HepG2 (cell line): ENCODE measurements around the gene MN1. TPM values are rescaled to one million over a fixed set of nuclear protein-coding genes. Genes with fewer than 3 reads are reported as not detected.

Experiments
- FOXP4 ChIP-seq: sonication (generic); formaldehyde crosslinking; IDR thresholded peaks from 2 replicates; pipeline ENCODE4 v1.4.0; 2020; ENCODE audit warnings: missing genetic modification reagents
- MIER3 ChIP-seq: IDR thresholded peaks from 2 replicates; pipeline ENCODE4 v1.6.1; 2016; ENCODE audit warnings: missing compliant biosample characterization, borderline replicate concordance
- NFIB ChIP-seq: sonication (generic); formaldehyde crosslinking; IDR thresholded peaks from 2 replicates; pipeline ENCODE4 v1.9.0; 2021; ENCODE audit warnings: missing genetic modification reagents, mild to moderate bottlenecking, borderline replicate concordance
- PPARG ChIP-seq: conservative IDR thresholded peaks from 2 replicates; pipeline ENCODE4 v1.6.1; 2016; ENCODE audit warnings: missing biosample characterization, missing genetic modification reagents
- SKIL ChIP-seq: sonication (generic); formaldehyde crosslinking; IDR thresholded peaks from 2 replicates; pipeline ENCODE4 v1.8.0; 2022; ENCODE audit warnings: missing genetic modification reagents, mild to moderate bottlenecking, moderate library complexity, borderline replicate concordance
- TCF7 ChIP-seq: sonication (generic); IDR thresholded peaks from 2 replicates; pipeline ENCODE4 v1.6.1; 2016; ENCODE audit warnings: antibody characterized with exemption, low read depth
- TP53 ChIP-seq: sonication (generic); formaldehyde crosslinking; conservative IDR thresholded peaks from 2 replicates; pipeline ENCODE4 v1.4.0; 2020; ENCODE audit warnings: missing genetic modification reagents
- ZNF792 ChIP-seq: IDR thresholded peaks from 2 replicates; pipeline ENCODE4 v1.6.1; 2016
- polyA plus RNA-seq, 8 experiments: library from polyadenylated mRNA; depleted of rRNA in 3 of 8; stranded (reverse) in 7 of 8; unstranded in 1 of 8; fragments of >200 nt; fragmentation: Illumina TruSeq in 4 of 8; extraction: Trizol in 4 of 8; gene quantifications; 2 replicates each; pipeline versions ENCODE4 v1.2.1 to v1.2.3, GENCODE V29; 2011 to 2016; ENCODE audit warnings: low read depth in 4 of 8, missing spikeins in 1 of 8, mixed read lengths in 1 of 8; ENCODE audit not compliant: insufficient read depth in 1 of 8
- total RNA-seq, 5 experiments: library from RNA; depleted of rRNA; stranded (reverse); fragments of >200 nt; fragmentation: Illumina TruSeq; extraction: Trizol; gene quantifications; 2 replicates each; pipeline ENCODE4 v1.2.3, GENCODE V29; 2016; ENCODE audit warnings: low read depth in 1 of 5
- TF ChIP-seq, protein P1 (sequence below): sonication (generic); formaldehyde crosslinking; IDR thresholded peaks from 2 replicates; pipeline ENCODE4 v1.5.0; 2020; ENCODE audit warnings: mild to moderate bottlenecking, missing genetic modification reagents
- TF ChIP-seq, protein P2 (sequence below): IDR thresholded peaks from 2 replicates; pipeline ENCODE4 v1.6.1; 2016; ENCODE audit warnings: mild to moderate bottlenecking

The MN1 gene
- total and polyA plus RNA-seq, 2 of the 13 experiments (the other 11 are each of a cell fraction or from before 2014, with no cell fraction given): 0.01 TPM; not detected in 1

DNA sequence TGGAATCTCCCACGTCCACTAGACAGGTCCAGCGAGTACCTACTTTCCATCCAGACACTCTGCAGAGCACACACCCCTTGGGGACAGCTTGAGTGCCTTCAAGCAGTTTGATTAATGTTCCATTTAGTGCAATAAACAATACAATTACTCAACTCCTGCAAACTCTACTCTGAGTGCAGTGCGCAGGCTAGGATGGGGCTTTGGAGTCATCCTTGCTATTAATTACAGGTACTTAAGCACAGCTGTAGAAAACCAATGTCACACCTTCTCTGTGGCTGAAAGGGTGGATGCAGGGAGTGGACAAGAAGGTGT lies 82.6 kb downstream of the MN1 start (continued):
- TF ChIP-seq PPARG (CRISPR knock-in tag) (no peak), SKIL (CRISPR knock-in tag) (no peak), TCF7 (no peak), NFIB (CRISPR knock-in tag) (no peak), ZNF792 (no peak), MIER3 (no peak), TP53 (CRISPR knock-in tag) (no peak), FOXP4 (no peak)
- TF ChIP-seq, protein P1, sequence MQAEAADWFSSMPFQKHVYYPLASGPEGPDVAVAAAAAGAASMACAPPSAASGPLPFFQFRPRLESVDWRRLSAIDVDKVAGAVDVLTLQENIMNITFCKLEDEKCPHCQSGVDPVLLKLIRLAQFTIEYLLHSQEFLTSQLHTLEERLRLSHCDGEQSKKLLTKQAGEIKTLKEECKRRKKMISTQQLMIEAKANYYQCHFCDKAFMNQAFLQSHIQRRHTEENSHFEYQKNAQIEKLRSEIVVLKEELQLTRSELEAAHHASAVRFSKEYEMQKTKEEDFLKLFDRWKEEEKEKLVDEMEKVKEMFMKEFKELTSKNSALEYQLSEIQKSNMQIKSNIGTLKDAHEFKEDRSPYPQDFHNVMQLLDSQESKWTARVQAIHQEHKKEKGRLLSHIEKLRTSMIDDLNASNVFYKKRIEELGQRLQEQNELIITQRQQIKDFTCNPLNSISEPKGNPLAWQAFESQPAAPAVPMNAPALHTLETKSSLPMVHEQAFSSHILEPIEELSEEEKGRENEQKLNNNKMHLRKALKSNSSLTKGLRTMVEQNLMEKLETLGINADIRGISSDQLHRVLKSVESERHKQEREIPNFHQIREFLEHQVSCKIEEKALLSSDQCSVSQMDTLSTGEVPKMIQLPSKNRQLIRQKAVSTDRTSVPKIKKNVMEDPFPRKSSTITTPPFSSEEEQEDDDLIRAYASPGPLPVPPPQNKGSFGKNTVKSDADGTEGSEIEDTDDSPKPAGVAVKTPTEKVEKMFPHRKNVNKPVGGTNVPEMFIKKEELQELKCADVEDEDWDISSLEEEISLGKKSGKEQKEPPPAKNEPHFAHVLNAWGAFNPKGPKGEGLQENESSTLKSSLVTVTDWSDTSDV (CRISPR knock-in tag): no peak
- TF ChIP-seq, protein P2, sequence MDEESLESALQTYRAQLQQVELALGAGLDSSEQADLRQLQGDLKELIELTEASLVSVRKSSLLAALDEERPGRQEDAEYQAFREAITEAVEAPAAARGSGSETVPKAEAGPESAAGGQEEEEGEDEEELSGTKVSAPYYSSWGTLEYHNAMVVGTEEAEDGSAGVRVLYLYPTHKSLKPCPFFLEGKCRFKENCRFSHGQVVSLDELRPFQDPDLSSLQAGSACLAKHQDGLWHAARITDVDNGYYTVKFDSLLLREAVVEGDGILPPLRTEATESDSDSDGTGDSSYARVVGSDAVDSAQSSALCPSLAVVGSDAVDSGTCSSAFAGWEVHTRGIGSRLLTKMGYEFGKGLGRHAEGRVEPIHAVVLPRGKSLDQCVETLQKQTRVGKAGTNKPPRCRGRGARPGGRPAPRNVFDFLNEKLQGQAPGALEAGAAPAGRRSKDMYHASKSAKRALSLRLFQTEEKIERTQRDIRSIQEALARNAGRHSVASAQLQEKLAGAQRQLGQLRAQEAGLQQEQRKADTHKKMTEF (CRISPR knock-in tag): no peak
